Measurements from ENCODE around the gene L3MBTL3. TPM values are rescaled to one million over a fixed set of nuclear protein-coding genes. Genes with fewer than 3 reads are reported as not detected.
"Not testable (repeated sequence)": the region's sequence is repeated elsewhere in the genome, so short reads cannot be mapped to it uniquely, and the experiment has no call there.

L3MBTL3 gene
- total RNA-seq, 1 experiment from 2014 or later, result 31.5 TPM

GRCh38 chr6:130173377-130174004, 155.1 kb downstream of the L3MBTL3 start:
- POLR2A ChIA-PET; H3K9me2 ChIP-seq (ENCODE audit: insufficient read depth); H3K27ac ChIP-seq (ENCODE audit: low read depth, low read length); H3K27me3 ChIP-seq (ENCODE audit: insufficient read depth, low read length); intact Hi-C loops (cut with micrococcal nuclease); H3K4me3 ChIP-seq (replicated peaks in 1 of 2; ENCODE audit: low read depth in 1 of 2, low read length in 2 of 2); BruUV-seq (replicated peaks); H4K20me1 ChIP-seq (ENCODE audit: insufficient read depth); H3K4me2 ChIP-seq (ENCODE audit: low read length); DNase-seq (ENCODE audit: low read depth, low spot score); H3K9me3 ChIP-seq (ENCODE audit: control insufficient read depth in 1 of 2, insufficient read depth in 1 of 2, low read depth in 1 of 2, low read length in 2 of 2); CTCF ChIA-PET; H3K79me2 ChIP-seq (ENCODE audit: insufficient read depth, low read length); ATAC-seq; H3K4me1 ChIP-seq (ENCODE audit: control insufficient read depth in 1 of 2, insufficient read depth in 2 of 2, low read length in 2 of 2); RAD21 ChIA-PET (ENCODE audit: low non-redundant PET in 1 of 2, low total read pairs in 2 of 2, uncharacterized antibody in 2 of 2, unreplicated experiment in 2 of 2); H3K36me3 ChIP-seq (ENCODE audit: control insufficient read depth in 1 of 2, insufficient read depth in 2 of 2, low read length in 2 of 2); H2AFZ ChIP-seq (ENCODE audit: low read depth, low read length, poor library complexity, severe bottlenecking); H3K9ac ChIP-seq (ENCODE audit: low read length): not testable (repeated sequence)

GRCh38 chr6:130176378-130176777, 158.0 kb downstream of the L3MBTL3 start:
- Histone ChIP-seq H3K4me2 (ENCODE audit: low read length) (no peak overlapping the region), H3K36me3 (ENCODE audit: control insufficient read depth in 1 of 2, insufficient read depth in 2 of 2, low read length in 2 of 2) (no peaks in the 10 kb centered on the region), H3K27ac (ENCODE audit: low read depth, low read length) (no peak overlapping the region), H3K9ac (ENCODE audit: low read length) (no peak overlapping the region), H3K4me1 (ENCODE audit: control insufficient read depth in 1 of 2, insufficient read depth in 2 of 2, low read length in 2 of 2) (peaks cover 11 to 13% of the 10 kb centered on the region in 2 experiments), H3K9me2 (ENCODE audit: insufficient read depth) (no peaks in the 10 kb centered on the region), H3K9me3 (ENCODE audit: control insufficient read depth in 1 of 2, insufficient read depth in 1 of 2, low read depth in 1 of 2, low read length in 2 of 2) (no peaks in the 10 kb centered on the region), H3K79me2 (ENCODE audit: insufficient read depth, low read length) (no peaks in the 10 kb centered on the region), H3K27me3 (ENCODE audit: insufficient read depth, low read length) (no peaks in the 10 kb centered on the region), H4K20me1 (ENCODE audit: insufficient read depth) (no peaks in the 10 kb centered on the region), H2AFZ (ENCODE audit: low read depth, low read length, poor library complexity, severe bottlenecking) (no peak overlapping the region), H3K4me3 (replicated peaks in 1 of 2; ENCODE audit: low read depth in 1 of 2, low read length in 2 of 2) (no peak overlapping the region)
- ATAC-seq (no peak), DNase-seq (ENCODE audit: low read depth, low spot score) (no peak)
- CTCF ChIA-PET, result no interaction called here
- POLR2A ChIA-PET, result no interaction called here
- RAD21 ChIA-PET (ENCODE audit: low non-redundant PET in 1 of 2, low total read pairs in 2 of 2, uncharacterized antibody in 2 of 2, unreplicated experiment in 2 of 2), result no interaction called here
- no TSS peak for BruUV-seq (replicated peaks)
- intact Hi-C loops (cut with micrococcal nuclease), result no loop called here
- TF ChIP-seq YY1 (IDR thresholded peaks at IDR 0.05; ENCODE audit: extremely low read depth, insufficient replicate concordance, low read depth, low read length) (no peak), ZFX (IDR thresholded peaks at IDR 0.05) (no peak), CEBPB (IDR thresholded peaks at IDR 0.05; ENCODE audit: low read depth) (no peak), ELF1 (IDR thresholded peaks at IDR 0.05; ENCODE audit: borderline replicate concordance, low read depth) (no peak), EZH2 (IDR thresholded peaks at IDR 0.05) (no peak), SRF (IDR thresholded peaks at IDR 0.05; ENCODE audit: low read depth) (no peak), JUND (IDR thresholded peaks at IDR 0.05) (no peak), CTCF (IDR thresholded peaks at IDR 0.05 in 2 of 3, conservative IDR thresholded peaks at IDR 0.05 in 1 of 3; ENCODE audit: borderline replicate concordance in 1 of 3, insufficient read depth in 1 of 3, low read depth in 2 of 3, low read length in 2 of 3) (no peak), ZNF274 (IDR thresholded peaks at IDR 0.05; ENCODE audit: low read depth, low read length) (no peak), EGR1 (IDR thresholded peaks at IDR 0.05; ENCODE audit: low read depth) (no peak), SP1 (IDR thresholded peaks at IDR 0.05; ENCODE audit: low read depth) (no peak), TCF7L2 (IDR thresholded peaks at IDR 0.05; ENCODE audit: borderline replicate concordance, extremely low read depth, insufficient read depth, insufficient read length) (no peak), FOSL1 (IDR thresholded peaks at IDR 0.05; ENCODE audit: low read depth) (no peak), REST (IDR thresholded peaks at IDR 0.05; ENCODE audit: low read depth) (no peak), RAD21 (IDR thresholded peaks at IDR 0.05; ENCODE audit: low read depth) (no peak), EZH2phosphoT487 (IDR thresholded peaks at IDR 0.05; ENCODE audit: borderline replicate concordance) (no peak)

All from HCT116 (cell line).